Tibial artery (tissue), 4 donors: ENCODE measurements around the gene BCL10.

Experiments used
- DNase-seq, 2 donors: peaks; one replicate each; pipeline ENCODE4 v3.0.0-alpha.2; 2019
- H3K27ac ChIP-seq, 2 donors: fragments of 200-600 bp; sonication (generic) in 1 of 2; 1 replicate in 1 of 2; 2 replicates in 1 of 2; pipeline ENCODE4 v1.5.1; 2018 to 2019; ENCODE audit warnings: mild to moderate bottlenecking in 1 of 2
- H3K27me3 ChIP-seq, 2 donors: fragments of 200-600 bp; sonication (generic) in 1 of 2; one replicate each; pipeline versions ENCODE4 v1.5.1 to v1.6.0; 2016 to 2019
- H3K36me3 ChIP-seq, 3 donors: fragments of 200-600 bp; sonication (generic) in 2 of 3; one replicate each; pipeline ENCODE4 v1.5.1; 2016 to 2019; ENCODE audit warnings: mild to moderate bottlenecking in 2 of 3
- H3K4me1 ChIP-seq, 4 donors: fragments of 200-600 bp; sonication (generic) in 2 of 4; 1 replicate in 3 of 4; 2 replicates in 1 of 4; pipeline ENCODE4 v1.5.1; 2016 to 2019
- H3K4me3 ChIP-seq, 2 donors: fragments of 200-600 bp; sonication (generic) in 1 of 2; 1 replicate in 1 of 2; 2 replicates in 1 of 2; pipeline ENCODE4 v1.5.1; 2018 to 2019; ENCODE audit warnings: mild to moderate bottlenecking in 2 of 2
- H3K9me3 ChIP-seq, 3 donors: fragments of 200-600 bp; sonication (generic) in 1 of 3; one replicate each; pipeline ENCODE4 v1.5.1; 2016 to 2019
- intact Hi-C: fragments of 100-400 bp; cut with DNase I; formaldehyde crosslinking; loops from one replicate; pipeline ENCODE4 v1.15.0; 2023; ENCODE audit warnings: low total_unique reads
- TF ChIP-seq, protein P1 (sequence below), 2 experiments: fragments of 200-600 bp in 1 of 2; fragments of 450-650 bp in 1 of 2; IDR thresholded peaks; one replicate each; pipeline ENCODE4 v1.5.1; 2017 to 2019; ENCODE audit warnings: antibody characterized with exemption in 2 of 2, mild to moderate bottlenecking in 1 of 2, moderate library complexity in 1 of 2

The BCL10 gene

GRCh38 chr1:85220756-85221201, 55.7 kb downstream of the BCL10 start:
- Histone ChIP-seq H3K36me3 (no peaks in the 10 kb centered on the region), H3K4me3 (no peak overlapping the region), H3K27me3 (no peaks in the 10 kb centered on the region), H3K27ac (no peak overlapping the region), H3K9me3 (no peaks in the 10 kb centered on the region), H3K4me1 (peaks cover 0 to 29% (median 12%) of the 10 kb centered on the region in 4 donors)
- intact Hi-C loops: no loop called here
- TF ChIP-seq, protein P1, sequence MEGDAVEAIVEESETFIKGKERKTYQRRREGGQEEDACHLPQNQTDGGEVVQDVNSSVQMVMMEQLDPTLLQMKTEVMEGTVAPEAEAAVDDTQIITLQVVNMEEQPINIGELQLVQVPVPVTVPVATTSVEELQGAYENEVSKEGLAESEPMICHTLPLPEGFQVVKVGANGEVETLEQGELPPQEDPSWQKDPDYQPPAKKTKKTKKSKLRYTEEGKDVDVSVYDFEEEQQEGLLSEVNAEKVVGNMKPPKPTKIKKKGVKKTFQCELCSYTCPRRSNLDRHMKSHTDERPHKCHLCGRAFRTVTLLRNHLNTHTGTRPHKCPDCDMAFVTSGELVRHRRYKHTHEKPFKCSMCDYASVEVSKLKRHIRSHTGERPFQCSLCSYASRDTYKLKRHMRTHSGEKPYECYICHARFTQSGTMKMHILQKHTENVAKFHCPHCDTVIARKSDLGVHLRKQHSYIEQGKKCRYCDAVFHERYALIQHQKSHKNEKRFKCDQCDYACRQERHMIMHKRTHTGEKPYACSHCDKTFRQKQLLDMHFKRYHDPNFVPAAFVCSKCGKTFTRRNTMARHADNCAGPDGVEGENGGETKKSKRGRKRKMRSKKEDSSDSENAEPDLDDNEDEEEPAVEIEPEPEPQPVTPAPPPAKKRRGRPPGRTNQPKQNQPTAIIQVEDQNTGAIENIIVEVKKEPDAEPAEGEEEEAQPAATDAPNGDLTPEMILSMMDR (IDR thresholded peaks at IDR 0.05): no peak
- DNase-seq: no peak

DNA sequence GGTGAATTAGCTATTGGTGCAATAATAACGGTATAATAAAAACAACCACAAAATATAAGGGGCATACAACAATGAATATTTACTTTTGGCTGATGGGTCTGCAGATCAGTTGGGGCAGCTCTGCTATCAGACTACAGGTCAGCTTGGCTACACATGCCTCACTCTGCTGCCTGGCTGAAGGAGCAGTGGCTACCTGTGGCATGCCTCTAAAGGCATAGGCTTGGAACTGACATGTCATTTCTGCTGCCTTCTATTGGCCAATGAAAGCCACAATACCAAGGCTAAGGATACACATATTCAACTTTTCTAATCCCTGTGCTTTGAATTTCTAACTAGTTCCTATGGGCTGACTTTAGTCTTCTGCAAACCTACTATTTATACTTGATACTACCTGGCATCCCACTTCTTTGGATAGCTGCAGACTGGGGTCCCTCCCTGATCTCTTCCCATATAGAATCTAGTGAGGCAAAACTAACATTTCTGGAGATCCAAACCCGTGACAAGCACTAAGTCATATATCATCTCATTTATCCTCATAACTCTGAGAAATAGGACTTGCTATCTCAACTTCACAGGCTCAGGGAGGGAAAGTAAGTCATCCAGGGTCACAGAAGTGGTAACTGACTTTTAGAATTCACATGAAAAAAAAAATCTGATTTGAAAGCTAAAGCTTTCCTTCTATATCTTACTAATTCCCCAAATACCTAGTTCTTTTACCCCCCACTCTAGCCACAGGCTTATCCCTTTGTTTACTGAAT, 56.4 kb downstream of the BCL10 start:
- H3K4me1 ChIP-seq: peaks cover 0 to 22% (median 6%) of the 10 kb centered on the region in 4 donors
- H3K36me3 ChIP-seq: no peaks in the 10 kb centered on the region
- H3K4me3 ChIP-seq: no peak overlapping the region
- no peak for DNase-seq
- intact Hi-C loops: no loop called here
- TF ChIP-seq, protein P1 (IDR thresholded peaks at IDR 0.05): no peak
- no peak overlapping the region for H3K27ac ChIP-seq
- no peaks in the 10 kb centered on the region for H3K9me3 ChIP-seq
- no peaks in the 10 kb centered on the region for H3K27me3 ChIP-seq

GRCh38 chr1:85216697-85217096, 59.7 kb downstream of the BCL10 start:
- intact Hi-C loops: no loop called here

More at GRCh38 chr1:85216697-85217096, 59.7 kb downstream of the BCL10 start:
- Histone ChIP-seq H3K27ac (no peak overlapping the region), H3K4me3 (no peak overlapping the region), H3K36me3 (no peaks in the 10 kb centered on the region), H3K27me3 (no peaks in the 10 kb centered on the region), H3K4me1 (peaks cover 0 to 14% (median 3%) of the 10 kb centered on the region in 4 donors), H3K9me3 (no peaks in the 10 kb centered on the region)
- TF ChIP-seq, protein P1 (IDR thresholded peaks at IDR 0.05): no peak
- no peak for DNase-seq
